HG02840 (cell line): ENCODE data around the gene SMIM31.

ENCODE experiments used
- ATAC-seq: cut with Tn5 transposase; IDR thresholded peaks from one replicate; pipeline ENCODE4 v1.9.1; 2021; ENCODE audit warnings: mild to moderate bottlenecking, moderate library complexity, moderate number of reproducible peaks; ENCODE audit not compliant: unreplicated experiment, low FRiP score

The SMIM31 gene

GRCh38 chr4:164753873-164754488 lies at the start of gene SMIM31:
SMIM31 (plus strand) TSS chr4:164754131; CDS start chr4:164770444, 16,313 bp downstream.
- ATAC-seq: no peak

GRCh38 chr4:164706675-164707074 lies 47.3 kb upstream of the SMIM31 start:
- no peak for ATAC-seq

DNA sequence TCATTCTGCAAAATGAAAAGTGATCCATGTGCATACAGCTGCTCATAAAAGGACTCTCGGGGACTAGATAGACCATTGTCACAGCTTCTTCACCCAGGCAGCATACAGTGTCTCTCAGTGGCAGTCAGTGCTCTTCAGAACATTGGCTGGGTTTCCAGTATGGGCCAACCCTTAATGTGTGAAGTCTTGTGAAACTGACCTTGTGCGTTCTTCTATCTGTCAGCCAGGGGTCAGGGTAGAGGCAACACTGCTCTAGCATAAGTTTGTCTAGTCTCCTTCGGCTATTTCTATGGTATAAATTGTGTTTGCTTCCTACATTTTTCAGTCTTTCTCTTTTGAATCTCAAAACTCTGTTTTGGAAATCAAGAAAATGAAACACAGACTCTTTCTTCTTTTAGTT lies 37.0 kb upstream of the SMIM31 start:
- no peak for ATAC-seq

DNA sequence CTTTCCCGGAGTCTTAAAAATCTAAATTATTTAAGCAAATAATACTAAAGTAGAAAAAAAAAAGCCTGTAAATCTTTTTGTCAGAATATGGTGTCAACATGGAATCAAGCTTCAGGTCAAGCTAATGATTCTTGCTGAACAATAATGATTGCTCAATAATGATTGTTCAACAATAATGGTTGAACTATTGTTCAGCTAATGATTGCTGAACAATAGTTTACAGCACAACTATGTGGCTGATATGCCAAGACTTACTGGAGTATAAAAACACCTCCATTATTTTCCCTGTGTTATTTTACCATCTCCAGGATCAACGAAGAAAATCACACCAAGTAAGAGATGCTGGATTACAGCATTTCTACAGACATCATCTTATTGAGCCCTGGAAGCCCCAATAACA lies 35.1 kb upstream of the SMIM31 start:
- no peak for ATAC-seq

DNA sequence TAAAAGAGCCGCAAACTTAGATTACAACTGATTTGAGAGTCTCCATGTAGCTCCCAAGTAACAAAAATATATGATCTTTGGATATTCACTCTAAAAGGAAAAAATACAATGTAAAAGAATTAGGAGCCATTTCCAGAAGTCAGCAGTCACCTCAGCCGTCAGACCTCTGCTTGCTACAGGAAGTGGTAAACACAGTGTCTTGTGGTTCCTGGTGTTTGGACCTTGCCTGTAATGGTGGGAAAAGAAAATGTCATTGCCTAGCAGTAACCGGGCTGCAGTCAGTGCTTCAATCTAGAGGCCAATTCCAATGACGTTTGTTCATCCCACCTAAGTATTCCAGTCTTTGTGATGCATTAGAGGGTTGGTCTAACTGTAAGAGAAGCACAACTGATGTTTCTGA lies 28.9 kb upstream of the SMIM31 start:
- no peak for ATAC-seq

GRCh38 chr4:164730705-164731393 lies 23.1 kb upstream of the SMIM31 start:
- no peak for ATAC-seq

GRCh38 chr4:164731827-164732474 lies 22.0 kb upstream of the SMIM31 start:
- ATAC-seq: no peak

DNA sequence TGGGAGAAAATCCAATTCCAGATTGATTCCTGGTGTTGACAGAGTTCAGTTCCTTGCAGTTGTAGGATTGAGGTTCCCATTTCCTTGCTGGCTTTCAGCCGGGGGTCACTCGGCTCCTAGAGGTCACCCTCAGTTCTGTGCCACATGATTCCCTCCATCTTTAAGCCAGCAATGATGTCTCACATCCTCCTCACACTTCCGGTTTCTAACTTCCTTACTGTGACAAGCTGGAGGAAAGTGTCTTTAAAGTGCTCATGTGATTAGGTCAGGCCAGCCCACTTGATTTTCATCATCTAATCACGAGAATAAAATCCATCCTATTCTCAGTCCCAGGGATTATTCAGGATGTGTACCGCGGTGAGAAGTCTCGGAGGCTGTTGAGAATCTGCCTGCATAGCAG lies 19.4 kb upstream of the SMIM31 start:
- no peak for ATAC-seq

DNA sequence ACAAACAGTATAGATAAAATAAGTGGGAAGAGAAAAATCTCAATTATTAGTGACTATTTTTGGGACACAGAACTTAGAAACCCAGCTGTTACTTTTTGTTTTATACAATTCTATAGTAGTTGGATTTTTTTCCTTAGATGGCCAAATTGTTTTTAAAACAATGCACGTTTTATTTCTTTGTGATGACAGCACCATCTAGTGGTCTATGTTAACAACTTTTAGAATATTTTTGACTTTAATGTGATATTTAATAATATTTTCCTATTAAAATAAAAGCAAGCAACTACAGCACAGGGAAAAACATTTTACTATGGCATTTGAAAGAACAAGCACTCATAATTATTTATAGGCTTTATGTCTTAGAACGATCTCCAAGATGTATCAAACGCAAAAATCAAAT lies 5.6 kb upstream of the SMIM31 start:
- no peak for ATAC-seq

DNA sequence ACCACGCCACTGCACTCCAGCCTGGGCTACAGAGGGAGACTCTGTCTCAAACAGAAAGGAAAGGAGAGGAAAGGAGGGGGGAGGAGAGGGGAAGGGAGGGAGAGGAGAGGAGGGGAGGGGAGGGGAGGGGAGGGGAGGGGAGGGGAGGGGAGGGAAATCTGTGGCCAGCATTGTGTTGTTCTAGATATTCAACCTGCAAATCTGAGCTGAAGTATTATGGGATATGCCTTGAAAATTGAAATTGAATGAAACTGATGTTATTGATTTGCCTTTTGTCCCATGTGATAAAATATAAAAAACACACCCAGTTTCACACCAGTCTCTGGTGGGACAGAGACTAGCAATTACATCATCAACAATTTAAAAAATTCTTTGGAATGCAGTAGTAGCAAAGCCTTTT lies 1.5 kb downstream of the SMIM31 start:
- no peak for ATAC-seq

GRCh38 chr4:164756686-164757085 lies 2.8 kb downstream of the SMIM31 start:
- no peak for ATAC-seq

- no peak for ATAC-seq
These were observed 7.3 kb downstream of the SMIM31 start for GRCh38 chr4:164761241-164761640.

GRCh38 chr4:164761746-164762275 lies 7.9 kb downstream of the SMIM31 start:
- no peak for ATAC-seq

DNA sequence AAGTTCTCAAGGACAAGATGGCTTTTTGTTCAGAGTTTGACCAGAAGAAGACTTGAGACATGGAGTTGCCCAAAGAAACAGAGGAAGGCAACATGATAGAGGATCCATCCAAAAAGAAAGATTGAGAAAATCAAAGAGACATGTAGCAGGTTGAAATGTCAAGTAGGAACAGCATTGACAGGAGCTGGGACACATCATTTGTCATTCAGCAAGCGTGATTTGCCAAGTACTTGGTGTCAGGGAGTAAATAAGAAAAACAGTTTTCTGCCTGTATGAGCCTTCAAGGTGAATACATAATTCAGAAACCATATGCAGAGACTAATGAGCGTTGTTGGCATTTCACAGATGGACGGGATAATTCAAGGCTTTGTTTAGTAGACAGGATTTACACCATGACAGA lies 11.2 kb downstream of the SMIM31 start:
- ATAC-seq: no peak

DNA sequence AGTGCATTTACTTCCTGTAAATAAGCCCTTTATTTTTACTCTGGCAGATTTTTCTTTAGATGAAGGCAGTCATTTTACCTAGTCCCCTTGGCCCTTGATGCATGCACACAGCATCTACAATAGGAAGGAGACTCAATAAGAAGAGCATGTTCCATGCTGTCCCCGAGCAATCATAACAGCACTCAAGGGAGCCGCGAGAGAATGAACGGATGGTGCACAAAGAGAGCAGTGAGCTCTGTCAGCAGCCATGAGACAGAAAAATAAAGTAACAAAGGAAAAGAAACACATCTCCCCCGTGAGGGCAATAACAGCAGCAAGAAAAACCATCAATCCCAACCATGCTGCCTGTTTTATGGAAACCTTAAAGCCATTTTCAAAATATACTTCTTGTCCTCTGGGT lies 11.9 kb downstream of the SMIM31 start:
- no peak for ATAC-seq

DNA sequence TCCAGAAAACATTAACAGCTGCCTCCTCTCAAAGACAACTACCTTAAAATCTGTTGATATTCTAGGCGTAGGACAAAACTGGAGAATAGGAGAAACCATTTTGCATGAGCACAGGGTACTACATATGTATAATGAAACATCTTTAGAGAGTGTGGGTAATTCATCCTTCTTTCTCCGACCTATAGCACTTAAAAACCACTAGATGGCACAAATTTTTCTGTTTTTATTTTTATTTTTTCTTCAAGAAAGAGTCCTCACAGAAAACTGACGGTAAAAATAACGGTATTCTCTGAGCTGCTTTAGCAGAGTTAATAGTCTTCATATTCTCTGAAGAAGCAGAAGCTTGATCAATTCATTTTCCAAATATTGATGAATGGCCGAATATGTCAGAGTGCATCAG lies 14.6 kb downstream of the SMIM31 start:
- no peak for ATAC-seq

DNA sequence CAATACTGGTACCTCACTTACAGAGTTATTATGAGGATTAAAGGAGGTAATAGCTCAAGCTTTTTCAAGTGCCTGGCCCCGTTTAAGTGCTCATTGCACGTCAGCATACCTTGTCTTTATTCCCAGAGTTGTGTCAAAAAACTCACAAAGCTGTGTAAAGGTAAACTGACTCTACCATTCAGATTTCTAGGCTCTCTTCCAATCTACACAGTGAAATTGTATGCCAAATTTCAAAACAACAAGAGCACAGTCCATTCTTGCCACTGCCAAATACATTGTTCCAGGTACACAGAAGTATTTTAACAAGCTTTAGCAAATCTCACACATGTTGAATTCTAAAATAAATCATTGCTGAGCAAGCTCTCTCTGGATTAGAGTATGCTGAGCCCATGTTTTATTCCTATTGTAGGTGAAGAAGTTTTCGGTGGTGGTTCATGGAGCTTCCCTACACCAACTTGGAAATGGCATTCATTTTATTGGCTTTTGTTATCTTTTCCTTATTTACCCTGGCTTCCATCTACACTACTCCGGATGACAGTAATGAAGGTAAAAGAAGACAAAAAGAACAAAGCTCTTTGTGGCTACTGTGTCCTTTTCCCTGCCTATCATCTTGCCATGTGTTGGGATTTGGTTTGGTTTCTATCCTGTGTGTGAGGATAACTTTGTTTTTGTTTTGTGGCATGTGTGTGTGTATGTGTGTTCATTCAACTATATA lies 16.2 kb downstream of the SMIM31 start:
- no peak for ATAC-seq

GRCh38 chr4:164771088-164771487 lies 17.2 kb downstream of the SMIM31 start:
- ATAC-seq: no peak

GRCh38 chr4:164772076-164772475 lies 18.1 kb downstream of the SMIM31 start:
- no peak for ATAC-seq

- ATAC-seq: no peak
These were observed 25.1 kb downstream of the SMIM31 start for GRCh38 chr4:164779080-164779479.

GRCh38 chr4:164779811-164780216 lies 25.9 kb downstream of the SMIM31 start:
- peak; percentile 58 for ATAC-seq
